Body of pancreas (tissue), 4 donors: ENCODE results near the gene DCHS2.

Experiments used
- CTCF ChIP-seq, 7 experiments: fragments of 450-650 bp in 4 of 7; fragments of 200-600 bp in 3 of 7; sonication (generic) in 3 of 7; IDR thresholded peaks; one replicate each; pipeline ENCODE4 v1.5.1; 2016 to 2019; ENCODE audit warnings: antibody characterized with exemption in 7 of 7
- POLR2A ChIP-seq, 3 donors: fragments of 450-650 bp; IDR thresholded peaks; one replicate each; pipeline ENCODE4 v1.6.1; 2016; ENCODE audit warnings: antibody characterized with exemption in 3 of 3, mild to moderate bottlenecking in 2 of 3

- TF ChIP-seq CTCF (IDR thresholded peaks at IDR 0.05) (no peak), POLR2A (IDR thresholded peaks at IDR 0.05) (no peak)
These were observed 178.5 kb downstream of the DCHS2 start for GRCh38 chr4:154313004-154313585.
